Measurements from ENCODE around the gene AEN. TPM values are rescaled to one million over a fixed set of nuclear protein-coding genes. Genes with fewer than 3 reads are reported as not detected.
A peak's percentile ranks its signal among the peaks of the same experiment; 100 is the strongest.

Gene AEN
- total RNA-seq, 1 experiment from 2014 or later: 71.1 TPM

DNA sequence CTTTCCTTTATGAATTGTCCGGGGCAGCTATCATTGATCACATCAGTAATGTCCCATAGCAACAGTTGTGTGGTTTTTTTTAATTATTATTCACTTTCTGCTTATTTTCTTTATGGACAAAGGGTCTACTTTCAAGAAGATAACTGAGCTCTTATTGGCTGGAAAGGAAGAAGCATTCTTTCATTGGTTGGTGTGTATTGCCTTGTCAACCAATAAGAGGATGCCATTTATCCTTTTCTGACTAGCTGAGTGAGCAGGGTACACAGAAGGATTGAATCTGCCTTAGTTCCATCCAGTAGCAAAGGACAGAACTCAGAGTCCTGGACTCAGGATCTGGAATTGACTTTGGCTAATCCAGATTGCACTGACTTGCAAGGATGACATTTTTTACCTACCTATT lies 13.2 kb upstream of the AEN start:
- peaks cover 10% of the 10 kb centered on the region; the same call in 1 of the 2 replicates for H3K27me3 ChIP-seq
- no peaks in the 10 kb centered on the region for H3K4me1 ChIP-seq
- no peak overlapping the region for H3K4me3 ChIP-seq
- H3K27ac ChIP-seq: no peak overlapping the region
- no peaks in the 10 kb centered on the region for H3K36me3 ChIP-seq
- no peaks in the 10 kb centered on the region for H3K9me3 ChIP-seq (replicated peaks)
- DNase-seq: no peak

DNA sequence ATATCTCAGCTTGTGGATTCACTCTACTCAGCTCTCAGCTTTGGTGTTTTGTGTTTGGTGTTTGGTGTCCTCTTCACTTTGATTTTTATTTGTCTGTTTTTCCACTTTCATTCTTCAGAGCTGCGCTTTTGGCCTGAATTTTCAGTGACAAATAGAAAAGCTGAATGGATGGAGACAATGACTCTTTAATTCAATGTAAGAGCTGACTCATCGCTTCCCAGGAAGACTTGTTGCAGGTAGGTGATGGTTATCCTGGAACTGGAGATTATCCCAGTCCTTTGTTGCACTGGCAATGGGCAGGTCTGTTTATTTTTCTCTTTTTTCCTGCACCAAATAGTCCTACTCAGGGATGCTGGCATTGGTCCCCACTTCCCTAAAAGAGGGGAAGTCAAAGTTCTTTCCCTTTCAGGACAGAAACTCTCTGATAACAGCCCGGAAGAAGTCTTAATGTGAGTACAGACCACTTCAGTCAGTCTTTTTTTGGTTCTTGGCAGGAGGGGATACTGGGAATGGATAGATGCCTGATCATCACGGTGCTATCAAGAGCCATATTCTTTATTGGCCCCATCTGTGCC lies 12.4 kb upstream of the AEN start:
- Histone ChIP-seq H3K27me3 (peaks cover 10% of the 10 kb centered on the region; the same call in 1 of the 2 replicates), H3K36me3 (no peaks in the 10 kb centered on the region), H3K4me1 (no peaks in the 10 kb centered on the region), H3K9me3 (replicated peaks) (no peaks in the 10 kb centered on the region), H3K4me3 (no peak overlapping the region), H3K27ac (no peak overlapping the region)
- DNase-seq: no peak

DNA sequence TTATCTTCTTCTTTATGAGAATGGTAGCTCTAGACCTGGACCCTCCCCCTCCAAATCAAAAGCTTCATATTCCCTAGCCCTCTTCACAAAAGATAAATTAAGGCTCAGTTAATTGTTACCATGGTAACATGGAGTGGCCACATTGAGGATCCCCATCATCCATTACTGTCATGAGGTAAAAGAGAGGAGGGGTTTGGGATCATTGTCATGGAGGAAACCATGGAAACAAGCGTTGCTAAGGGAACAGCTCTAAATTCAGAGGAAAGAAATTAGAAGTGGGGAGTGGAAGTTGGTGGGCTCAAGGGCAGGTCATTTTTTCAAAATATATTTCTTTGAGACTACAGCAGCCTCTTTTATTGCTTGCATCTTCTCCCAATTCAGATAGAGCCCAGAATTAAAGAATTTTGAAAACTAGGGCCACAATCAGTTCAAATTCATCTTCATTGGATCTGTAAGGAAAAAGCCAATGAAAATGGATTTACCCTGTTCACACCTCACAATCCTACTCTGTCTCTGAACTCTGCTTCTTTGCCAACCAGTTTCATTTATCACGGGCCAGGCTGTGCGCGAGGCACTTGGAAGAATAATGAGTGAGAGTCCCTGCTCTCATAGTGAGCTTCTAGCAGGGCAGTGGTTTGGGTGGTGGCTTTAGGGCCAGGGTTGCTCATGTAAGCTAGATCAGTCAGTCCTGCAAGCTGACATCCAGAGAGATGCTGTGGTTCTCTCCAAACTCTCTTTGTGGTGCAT lies 11.6 kb upstream of the AEN start:
- no peaks in the 10 kb centered on the region for H3K4me1 ChIP-seq
- no peak overlapping the region for H3K4me3 ChIP-seq
- no peaks in the 10 kb centered on the region for H3K36me3 ChIP-seq
- H3K9me3 ChIP-seq (replicated peaks): no peaks in the 10 kb centered on the region
- no peak overlapping the region for H3K27ac ChIP-seq
- DNase-seq: no peak
- peaks cover 4% of the 10 kb centered on the region; the same call in 1 of the 2 replicates for H3K27me3 ChIP-seq

DNA sequence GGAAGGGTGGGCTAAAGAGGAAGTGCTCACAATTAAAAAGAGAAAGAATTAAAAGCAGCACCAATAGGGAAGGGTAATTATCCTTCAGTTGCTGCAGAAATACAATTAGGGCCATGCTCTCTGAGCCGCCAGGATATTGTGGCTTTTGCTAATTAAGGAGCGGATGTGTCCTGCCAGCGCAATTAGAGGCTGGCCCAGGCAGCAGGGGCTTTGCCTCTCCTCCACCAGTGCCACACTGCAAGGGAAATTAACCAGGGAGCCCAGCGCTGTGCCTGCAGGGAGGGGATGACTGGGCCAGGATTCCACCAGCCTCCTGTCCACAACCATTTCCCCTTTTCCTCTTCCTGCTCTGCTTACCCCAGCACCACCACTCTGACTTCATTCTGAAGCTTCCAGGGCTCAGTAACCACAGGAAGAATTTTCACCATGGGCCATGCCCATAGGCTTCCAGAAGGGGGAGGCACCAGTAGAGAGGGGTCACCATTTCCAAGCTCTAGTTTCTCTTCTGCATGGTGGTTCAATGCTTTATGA lies 10.4 kb upstream of the AEN start:
- Histone ChIP-seq H3K9me3 (replicated peaks) (no peaks in the 10 kb centered on the region), H3K4me3 (no peak overlapping the region), H3K36me3 (no peaks in the 10 kb centered on the region), H3K4me1 (no peaks in the 10 kb centered on the region), H3K27me3 (no peaks in the 10 kb centered on the region), H3K27ac (no peak overlapping the region)
- DNase-seq: peak in 1 of 2 experiments; percentile 54

DNA sequence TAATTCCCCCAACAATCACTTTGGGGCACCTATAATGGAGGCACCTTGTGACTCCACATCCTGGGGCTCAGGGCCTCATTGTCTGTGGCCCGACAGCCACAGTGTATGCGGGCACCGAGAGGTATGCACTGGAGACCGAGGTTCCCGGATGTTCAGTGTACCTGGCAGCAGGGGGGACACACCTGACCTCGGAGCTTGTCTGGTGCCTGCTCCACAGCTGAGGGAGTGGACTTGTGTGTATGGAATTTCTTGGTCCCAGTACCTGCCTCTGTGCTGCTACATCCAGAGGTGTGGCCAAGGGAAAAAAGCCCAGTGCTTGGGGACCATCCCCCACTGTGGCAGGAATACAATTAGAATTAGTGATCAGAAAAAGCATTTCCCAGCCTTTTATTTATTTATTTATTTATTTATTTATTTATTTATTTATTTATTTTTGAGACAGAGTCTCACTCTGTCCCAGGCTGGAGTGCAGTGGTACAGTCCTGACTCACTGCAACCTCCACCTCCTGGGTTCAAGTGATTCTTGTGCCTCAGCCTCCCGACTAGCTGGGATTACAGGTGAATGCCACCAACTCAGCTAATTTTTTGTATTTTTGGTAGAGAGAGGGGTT lies 8.8 kb upstream of the AEN start:
- H3K27me3 ChIP-seq: no peaks in the 10 kb centered on the region
- DNase-seq: no peak
- no peak overlapping the region for H3K27ac ChIP-seq

DNA sequence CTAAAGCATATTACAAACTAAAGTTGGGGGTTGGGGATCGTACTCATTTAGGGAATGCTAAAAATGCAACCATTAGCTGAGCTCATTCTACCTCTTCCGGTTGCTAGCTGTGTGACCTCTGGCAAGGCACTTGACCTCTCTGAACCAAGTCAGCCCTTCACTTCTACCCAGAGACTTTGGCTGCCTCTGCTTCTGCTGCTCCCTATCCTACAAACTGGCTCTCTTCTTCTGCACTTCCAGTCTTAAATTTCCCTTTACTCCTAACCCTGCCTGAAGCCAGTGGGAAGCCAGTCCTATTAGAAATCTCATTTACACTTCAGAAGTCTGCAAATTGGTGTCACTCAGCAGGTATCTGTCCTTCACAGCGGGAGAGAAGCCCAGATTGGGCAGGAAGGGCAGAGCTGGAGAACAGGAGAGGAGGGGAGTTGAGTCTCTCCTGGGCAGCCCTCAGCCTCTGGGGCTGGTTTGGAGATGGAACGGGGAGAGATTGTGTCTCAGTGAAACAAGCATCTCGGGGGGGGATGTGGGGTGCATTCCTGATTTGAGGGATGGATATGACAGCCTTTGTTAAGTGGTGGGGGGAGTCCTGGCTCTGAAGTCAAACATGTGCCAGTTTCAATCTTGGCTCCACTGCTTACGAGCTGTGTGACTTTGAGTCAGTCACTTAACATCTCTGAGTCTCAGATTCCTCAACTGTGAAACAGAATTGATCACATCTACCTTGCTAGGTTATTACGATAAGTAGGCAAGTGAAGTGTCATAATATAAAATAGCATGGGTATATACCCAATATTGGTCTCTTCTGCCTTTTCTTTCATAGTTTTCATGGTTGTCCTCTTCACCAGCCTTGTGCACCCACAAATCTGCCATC lies 7.8 kb upstream of the AEN start:
- H3K27ac ChIP-seq: no peak overlapping the region
- H3K4me1 ChIP-seq: 0 out of 2 replicates have a peak, but pooled peaks cover 5% of the 10 kb centered on the region
- DNase-seq: no peak
- H3K27me3 ChIP-seq: no peaks in the 10 kb centered on the region
- no peaks in the 10 kb centered on the region for H3K9me3 ChIP-seq (replicated peaks)
- H3K4me3 ChIP-seq: no peak overlapping the region
- no peaks in the 10 kb centered on the region for H3K36me3 ChIP-seq

More for the DNA sequence above, 8.8 kb upstream of the AEN start:
- no peaks in the 10 kb centered on the region for H3K9me3 ChIP-seq (replicated peaks)
- H3K36me3 ChIP-seq: no peaks in the 10 kb centered on the region
- H3K4me3 ChIP-seq: no peak overlapping the region
- no peaks in the 10 kb centered on the region for H3K4me1 ChIP-seq

DNA sequence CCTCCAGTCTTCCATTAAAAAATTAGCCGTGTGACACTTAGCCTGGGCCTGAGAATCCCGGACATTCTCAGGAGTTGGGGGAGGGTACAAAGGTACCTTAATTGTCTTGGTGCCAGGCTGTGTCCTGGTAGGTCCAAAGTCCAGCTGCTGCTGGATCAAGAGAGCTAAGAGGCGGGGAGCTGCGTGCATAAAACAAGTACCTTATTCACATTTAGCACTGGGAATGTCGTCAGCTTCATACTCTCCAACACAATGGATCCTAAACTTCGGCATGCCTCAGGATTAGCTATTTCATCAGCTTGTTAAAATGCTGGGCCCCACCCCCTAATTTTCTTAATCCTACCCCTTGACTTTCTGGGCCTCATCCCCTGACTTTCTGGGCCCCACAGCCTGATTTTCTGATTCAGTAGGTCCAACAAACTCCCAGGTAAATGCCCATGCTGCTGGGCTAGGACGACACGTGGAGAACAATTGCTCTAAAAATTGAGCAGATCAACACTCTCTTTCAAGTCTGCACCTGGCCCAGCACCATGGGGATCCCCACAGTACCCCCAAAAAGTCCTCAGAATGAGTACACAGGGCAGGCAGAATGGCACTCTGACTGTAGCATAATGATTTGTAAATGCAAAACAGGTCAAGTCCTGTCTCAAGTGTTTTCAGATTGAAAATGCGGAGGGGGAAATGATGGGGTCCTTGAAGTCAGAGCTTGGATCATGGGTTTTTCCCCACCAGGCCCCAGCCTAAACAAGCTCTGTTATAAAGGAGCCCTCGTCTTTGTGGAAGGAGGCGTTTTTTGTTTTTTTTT lies 5.6 kb upstream of the AEN start:
- Histone ChIP-seq H3K27ac (no peak overlapping the region), H3K9me3 (replicated peaks) (no peaks in the 10 kb centered on the region), H3K4me1 (0 out of 2 replicates have a peak, but pooled peaks cover 11% of the 10 kb centered on the region), H3K36me3 (no peaks in the 10 kb centered on the region), H3K27me3 (no peaks in the 10 kb centered on the region), H3K4me3 (no peak overlapping the region)
- no peak for DNase-seq

DNA sequence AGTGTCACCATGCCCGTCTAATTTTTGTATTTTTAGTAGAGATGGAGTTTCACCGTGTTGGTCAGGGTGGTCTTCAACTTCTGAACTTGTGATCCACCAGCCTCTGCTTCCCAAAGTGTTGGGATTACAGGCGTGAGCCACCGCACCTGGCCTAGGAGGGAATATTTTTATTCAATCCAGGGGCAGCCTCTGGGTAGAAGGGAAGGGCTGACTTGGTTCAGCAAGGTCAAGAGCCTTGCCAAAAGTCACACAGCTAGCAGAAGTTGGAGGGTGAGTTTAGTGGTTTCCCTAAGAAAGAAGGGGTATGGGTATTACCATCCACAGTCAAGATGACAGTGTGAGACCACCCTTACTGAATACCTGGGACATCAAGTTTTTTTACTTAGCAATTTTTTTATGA lies 4.9 kb upstream of the AEN start:
- no peak overlapping the region for H3K4me3 ChIP-seq
- 0 out of 2 replicates have a peak, but pooled peaks cover 11% of the 10 kb centered on the region for H3K4me1 ChIP-seq
- H3K9me3 ChIP-seq (replicated peaks): no peaks in the 10 kb centered on the region
- no peak for DNase-seq
- no peak overlapping the region for H3K27ac ChIP-seq
- H3K36me3 ChIP-seq: no peaks in the 10 kb centered on the region
- H3K27me3 ChIP-seq: no peaks in the 10 kb centered on the region

DNA sequence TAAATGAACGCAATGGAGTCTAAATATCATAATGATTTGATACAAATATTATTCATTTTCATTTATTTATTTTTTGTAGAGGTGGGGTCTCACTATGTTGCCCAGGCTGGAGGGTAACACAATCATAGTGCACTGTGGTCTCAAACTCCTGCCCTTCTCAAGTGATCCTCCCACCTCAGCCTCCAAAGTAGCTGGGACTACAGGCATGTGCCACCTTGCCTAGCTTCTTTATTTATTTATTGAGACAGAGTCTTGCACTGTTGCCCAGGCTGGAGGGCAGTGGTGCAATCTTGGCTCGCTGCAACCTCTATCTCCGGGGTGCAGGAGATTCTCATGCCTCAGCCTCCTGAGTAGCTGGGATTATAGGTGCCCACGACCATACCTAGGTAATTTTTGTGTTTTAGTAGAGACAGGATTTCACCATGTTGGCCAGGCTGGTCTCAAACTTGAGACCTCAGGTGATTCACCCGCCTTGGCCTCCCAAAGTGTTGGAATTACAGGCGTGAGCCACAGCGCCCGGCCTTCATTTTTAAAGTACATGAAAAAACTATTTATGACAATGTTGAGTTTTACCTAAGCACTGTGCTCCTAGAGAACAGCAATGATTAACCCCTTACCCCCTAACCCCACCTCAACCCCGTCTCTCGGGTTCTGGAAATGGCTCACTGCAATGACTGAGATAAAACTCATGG lies 4.0 kb upstream of the AEN start:
- no peaks in the 10 kb centered on the region for H3K9me3 ChIP-seq (replicated peaks)
- 0 out of 2 replicates have a peak, but pooled peaks cover 11% of the 10 kb centered on the region for H3K4me1 ChIP-seq
- DNase-seq: no peak
- no peaks in the 10 kb centered on the region for H3K27me3 ChIP-seq
- H3K36me3 ChIP-seq: no peaks in the 10 kb centered on the region
- H3K27ac ChIP-seq: no peak overlapping the region
- no peak overlapping the region for H3K4me3 ChIP-seq

DNA sequence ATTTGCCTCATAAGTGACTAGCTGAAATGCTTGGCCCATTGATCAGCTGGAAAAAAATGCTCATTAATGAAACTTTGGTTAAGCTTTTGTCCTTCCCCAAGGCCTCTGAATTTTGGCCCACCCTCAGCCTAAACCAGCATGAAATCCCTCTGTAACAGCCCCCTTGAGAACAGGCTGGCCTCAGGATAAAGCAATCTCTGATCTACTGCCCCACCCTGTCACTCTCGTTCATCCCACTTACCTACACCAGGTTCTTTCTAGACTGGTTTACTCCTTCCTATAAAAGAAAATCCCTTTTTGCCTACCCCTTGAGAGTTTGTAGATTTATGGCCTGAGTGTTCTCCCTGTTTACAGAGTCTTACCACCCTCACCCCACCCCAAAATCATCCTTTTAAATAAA lies 3.4 kb upstream of the AEN start:
- no peak overlapping the region for H3K4me3 ChIP-seq
- H3K36me3 ChIP-seq: no peaks in the 10 kb centered on the region
- no peak overlapping the region for H3K27ac ChIP-seq
- H3K9me3 ChIP-seq (replicated peaks): no peaks in the 10 kb centered on the region
- H3K27me3 ChIP-seq: no peaks in the 10 kb centered on the region
- DNase-seq: no peak
- peaks cover 12% of the 10 kb centered on the region; the same call in 1 of the 2 replicates for H3K4me1 ChIP-seq

DNA sequence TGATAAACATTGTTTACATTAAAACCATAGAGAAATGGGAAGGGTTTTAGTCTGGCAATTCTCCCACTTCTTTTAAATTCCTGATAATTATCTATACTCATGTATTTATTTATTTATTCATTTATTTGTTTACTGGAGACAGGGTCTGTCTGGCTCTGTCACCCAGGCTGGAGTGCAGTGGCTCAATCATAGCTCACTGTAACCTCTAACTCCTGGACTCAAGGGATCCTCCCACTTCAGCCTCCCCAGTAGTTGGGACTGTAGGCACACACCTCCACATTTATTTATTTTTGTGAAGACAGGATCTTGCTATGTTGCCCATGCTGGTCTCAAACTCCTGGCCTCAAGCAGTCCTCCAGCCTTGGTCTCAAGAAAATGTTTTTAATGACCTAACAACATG lies 2.5 kb upstream of the AEN start:
- no peaks in the 10 kb centered on the region for H3K9me3 ChIP-seq (replicated peaks)
- no peaks in the 10 kb centered on the region for H3K27me3 ChIP-seq
- no peak for DNase-seq
- no peak overlapping the region for H3K4me3 ChIP-seq
- no peaks in the 10 kb centered on the region; the same call in 1 of the 2 replicates for H3K36me3 ChIP-seq
- H3K4me1 ChIP-seq: peaks cover 21% of the 10 kb centered on the region; the same call in 1 of the 2 replicates
- no peak overlapping the region for H3K27ac ChIP-seq

DNA sequence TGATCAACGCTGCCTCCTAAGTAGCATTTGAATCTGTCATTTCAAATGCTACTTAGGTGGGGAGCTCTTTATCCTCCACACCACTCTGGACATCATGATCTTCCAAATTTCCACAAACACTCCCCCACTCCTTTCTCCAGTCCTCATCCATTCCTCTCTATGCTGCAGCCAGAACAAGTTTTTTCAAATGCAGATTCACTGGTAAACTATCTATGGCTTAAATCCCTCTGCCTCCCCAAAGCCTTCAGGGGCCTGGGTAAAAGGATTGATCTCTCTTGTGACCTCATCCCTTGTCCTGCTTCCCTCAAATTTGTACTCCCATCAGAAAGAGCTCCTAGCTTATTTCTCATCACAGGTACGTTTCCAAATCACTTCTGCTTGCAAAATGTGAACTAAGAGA lies 1.3 kb upstream of the AEN start:
- Histone ChIP-seq H3K4me1 (peaks cover 25% of the 10 kb centered on the region; the same call in 1 of the 2 replicates), H3K9me3 (replicated peaks) (no peaks in the 10 kb centered on the region), H3K27me3 (no peaks in the 10 kb centered on the region), H3K27ac (no peak overlapping the region), H3K36me3 (peaks cover 5% of the 10 kb centered on the region; the same call in 1 of the 2 replicates), H3K4me3 (no peak overlapping the region)
- DNase-seq: no peak

All from SJCRH30 (cell line).